UCSD-AML1 (cell line): ENCODE measurements around the gene XIRP1.

Experiments used
- DNase-seq: peaks from one replicate; lab custom pipeline; 2025; ENCODE audit not compliant: unreplicated experiment; lab: John Stamatoyannopoulos, UW

The XIRP1 gene

DNA sequence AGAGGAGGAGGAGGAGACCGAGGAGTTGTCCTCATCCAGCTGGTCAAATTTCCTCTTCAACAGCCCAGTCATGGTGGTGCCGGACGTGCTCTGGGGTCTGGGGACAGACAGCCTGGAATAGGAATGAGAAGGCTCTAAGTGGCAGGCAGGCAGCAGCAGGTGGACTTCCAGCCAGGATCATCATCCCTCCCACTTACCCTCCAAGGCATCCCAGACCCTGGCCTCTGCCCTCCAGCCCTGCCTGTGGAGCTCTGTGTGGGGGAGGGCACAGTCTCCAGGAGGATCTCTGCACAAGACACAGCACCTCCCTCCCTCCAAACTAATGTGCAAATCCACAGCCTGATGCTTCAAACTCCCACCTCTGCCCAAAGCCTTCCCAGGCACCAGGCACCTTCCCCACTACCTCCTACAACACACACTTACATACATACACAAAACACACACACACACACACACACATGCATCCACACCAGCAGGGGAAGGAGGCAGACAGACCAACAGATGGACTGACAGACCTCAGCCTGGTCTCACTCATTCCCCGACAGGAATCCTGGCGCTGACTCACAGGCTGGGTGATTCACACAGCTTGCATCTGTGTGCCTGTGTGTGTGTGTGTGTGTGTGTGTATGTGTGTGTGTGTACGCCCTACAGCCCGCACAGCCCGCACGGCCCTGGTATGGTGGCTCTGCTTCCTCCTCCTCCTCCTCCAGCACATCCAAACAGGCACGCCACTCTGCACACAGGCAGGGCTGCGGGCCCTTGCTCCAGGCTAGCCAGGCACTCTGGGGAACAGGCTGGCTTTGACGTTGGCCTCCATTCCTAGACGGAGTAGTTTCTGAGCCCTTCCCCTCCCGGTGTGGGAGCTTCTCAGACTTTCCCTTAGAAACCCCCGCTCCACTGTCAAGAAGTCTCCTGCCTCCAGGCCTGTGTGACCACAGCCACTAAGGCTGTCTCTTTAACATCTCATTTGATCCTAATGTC lies 45.5 kb downstream of the XIRP1 start:
- peak; percentile 83 for DNase-seq

- DNase-seq, result no peak
These were observed 46.3 kb downstream of the XIRP1 start for GRCh38 chr3:39146083-39146501.

DNA sequence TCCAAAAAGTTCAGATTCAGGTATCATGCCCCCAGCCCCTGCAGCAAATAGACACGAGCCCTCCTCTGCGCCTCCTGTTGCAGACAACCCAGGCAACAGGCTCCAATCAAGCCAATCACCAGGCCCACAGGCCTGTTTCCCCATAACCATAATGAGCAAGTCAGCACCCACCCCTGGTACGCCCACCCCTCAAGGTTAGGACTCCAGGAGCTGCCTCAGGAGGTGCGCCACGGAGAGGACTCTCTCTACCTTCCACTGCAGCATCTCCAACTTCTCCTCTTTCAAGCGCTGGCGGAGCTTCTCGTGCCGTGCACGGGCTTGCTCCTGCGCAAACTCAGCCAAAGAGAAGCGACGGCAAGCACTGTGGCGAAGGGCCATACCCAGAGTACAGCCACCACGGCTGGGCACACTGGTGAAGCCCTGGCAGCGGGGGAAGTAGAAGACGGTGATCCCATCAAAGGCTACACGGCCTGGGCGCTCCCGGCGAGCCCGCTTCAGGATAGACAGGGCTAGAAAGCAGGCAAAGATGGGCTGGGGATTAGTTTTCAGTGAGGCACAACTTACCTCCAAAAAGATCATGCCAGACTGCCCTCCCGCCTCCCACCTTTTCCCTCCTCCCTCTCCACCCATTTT lies 47.5 kb downstream of the XIRP1 start:
- no peak for DNase-seq

DNA sequence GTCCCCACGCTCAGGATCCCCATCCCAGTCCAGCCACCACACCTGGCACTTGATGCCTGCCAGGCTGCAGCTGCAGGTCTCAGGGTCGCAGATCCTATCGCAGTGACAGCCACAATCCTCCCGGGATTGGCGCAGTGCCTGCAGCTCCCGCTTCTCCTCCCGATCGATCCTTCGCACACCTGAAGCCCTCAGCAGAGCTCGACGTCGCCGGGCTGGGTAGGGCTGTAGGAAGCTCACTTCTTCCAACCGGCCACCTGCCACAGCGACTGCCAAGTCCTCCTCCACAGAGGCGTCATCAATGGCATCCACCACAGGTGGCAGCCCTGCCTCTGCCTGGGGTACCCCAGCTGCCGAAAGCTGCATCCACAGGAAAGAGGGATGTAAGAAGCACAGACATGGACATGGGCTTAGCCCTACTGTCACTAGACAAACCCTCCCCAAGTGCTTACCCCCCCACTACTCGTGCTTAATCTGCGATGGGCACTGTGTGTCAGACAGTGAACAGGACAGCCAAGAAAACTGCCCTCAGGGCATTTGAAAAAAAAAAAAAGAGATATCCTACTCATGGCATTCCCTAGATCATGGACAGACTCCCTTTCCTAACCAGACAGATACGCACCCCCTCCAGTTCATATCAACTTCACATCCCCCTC lies 48.2 kb downstream of the XIRP1 start:
- DNase-seq, result no peak

GRCh38 chr3:39143051-39143885 lies 49.1 kb downstream of the XIRP1 start:
- DNase-seq, result no peak

GRCh38 chr3:39142067-39142466 lies 50.3 kb downstream of the XIRP1 start:
- DNase-seq, result no peak

- DNase-seq, result no peak
These were observed 51.0 kb downstream of the XIRP1 start for GRCh38 chr3:39141171-39141995.

GRCh38 chr3:39140341-39140971 lies 51.9 kb downstream of the XIRP1 start:
- DNase-seq, result no peak

DNA sequence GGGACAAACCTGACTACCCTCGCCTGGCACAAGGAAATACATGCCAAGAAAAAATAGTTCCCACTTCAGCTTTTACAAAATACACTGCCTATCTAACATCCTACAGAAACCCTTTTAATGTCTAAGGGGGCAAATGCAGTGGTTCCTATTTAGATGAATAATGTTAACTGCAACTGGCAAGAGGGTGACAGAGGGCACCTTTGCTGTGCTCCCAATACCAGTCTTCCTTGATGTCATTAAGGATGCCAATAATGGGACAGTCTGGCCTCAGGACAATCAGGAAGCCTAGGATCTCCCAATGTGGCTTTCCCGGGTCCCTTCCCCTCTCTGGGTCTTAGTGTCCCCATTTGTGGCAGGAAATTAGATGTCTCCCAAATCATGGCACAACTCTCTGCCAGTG lies 53.0 kb downstream of the XIRP1 start:
- DNase-seq, result no peak

- no peak for DNase-seq
These were observed 53.5 kb downstream of the XIRP1 start for GRCh38 chr3:39138804-39139415.

DNA sequence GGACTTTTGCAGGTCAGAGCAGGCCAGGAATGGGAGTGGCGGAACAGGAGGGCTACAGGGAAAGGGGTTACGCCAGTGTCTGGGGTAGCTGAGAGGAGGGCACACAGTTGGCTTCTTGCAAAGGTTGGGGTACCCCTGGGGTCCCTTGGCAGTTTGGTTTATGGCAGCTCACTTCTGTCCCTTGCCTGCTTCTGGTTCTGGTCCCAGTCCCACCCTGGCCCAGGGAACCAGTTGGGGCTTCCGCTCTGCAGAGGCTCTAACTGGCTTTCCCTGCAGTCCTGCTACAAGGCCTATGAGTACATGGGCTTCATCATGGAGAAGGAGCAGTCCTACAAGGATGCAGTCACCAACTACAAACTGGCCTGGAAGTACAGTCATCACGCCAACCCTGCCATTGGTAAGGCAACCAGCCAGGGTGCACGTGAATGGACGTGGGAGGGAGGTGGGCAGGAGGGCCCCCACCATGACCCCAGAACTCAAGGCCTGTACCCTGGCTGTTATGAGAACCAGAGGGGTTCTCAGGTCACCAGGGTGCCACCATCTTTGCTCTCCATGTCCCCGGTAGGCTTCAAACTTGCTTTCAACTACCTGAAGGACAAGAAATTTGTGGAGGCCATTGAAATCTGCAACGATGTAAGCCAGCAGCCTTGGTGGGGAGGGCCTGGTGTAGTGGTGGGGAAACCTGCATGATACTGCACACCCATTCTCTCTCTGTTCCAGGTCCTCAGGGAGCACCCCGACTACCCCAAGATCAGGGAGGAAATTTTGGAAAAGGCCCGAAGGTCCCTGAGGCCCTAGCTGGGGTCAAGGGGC lies 54.2 kb downstream of the XIRP1 start:
- DNase-seq, result no peak

GRCh38 chr3:39137435-39137936 lies 54.9 kb downstream of the XIRP1 start:
- no peak for DNase-seq

DNA sequence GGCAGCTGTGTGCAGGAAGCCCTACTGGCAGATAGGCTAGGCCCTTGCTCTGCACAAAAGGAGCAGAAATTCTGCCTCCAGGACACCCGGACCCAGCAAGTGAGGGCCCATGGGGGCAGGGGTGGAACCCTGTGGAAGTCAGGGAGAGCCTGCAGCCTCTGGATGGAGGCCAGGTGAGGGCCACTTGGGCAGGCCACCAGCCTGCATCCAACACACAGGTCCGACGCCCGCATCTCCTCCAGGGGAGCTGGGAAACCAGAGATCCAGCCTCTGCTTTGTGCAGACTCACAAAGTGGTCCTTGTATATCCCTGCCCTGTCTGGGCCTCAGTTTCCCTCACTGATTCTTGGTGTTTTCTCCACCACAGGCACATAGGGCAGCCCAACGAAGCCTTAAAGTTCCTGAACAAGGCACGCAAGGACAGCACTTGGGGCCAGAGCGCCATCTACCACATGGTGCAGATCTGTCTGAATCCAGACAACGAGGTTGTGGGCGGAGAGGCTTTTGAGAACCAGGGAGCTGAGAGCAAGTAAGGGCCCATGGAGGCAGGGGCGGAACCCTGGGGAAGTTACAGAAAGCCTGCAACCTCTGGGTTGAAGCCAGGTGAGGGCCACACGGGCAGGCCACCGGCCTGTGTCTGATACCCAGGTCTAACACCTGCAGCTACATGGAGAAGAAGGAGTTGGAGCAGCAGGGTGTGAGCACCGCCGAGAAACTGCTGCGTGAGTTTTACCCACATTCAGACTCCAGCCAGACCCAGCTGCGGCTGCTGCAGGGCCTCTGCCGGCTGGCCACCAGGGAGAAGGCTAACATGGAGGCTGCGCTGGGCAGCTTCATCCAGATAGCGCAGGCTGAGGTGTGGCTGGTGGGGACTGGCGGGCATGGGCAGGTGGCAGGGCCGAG lies 55.6 kb downstream of the XIRP1 start:
- no peak for DNase-seq

DNA sequence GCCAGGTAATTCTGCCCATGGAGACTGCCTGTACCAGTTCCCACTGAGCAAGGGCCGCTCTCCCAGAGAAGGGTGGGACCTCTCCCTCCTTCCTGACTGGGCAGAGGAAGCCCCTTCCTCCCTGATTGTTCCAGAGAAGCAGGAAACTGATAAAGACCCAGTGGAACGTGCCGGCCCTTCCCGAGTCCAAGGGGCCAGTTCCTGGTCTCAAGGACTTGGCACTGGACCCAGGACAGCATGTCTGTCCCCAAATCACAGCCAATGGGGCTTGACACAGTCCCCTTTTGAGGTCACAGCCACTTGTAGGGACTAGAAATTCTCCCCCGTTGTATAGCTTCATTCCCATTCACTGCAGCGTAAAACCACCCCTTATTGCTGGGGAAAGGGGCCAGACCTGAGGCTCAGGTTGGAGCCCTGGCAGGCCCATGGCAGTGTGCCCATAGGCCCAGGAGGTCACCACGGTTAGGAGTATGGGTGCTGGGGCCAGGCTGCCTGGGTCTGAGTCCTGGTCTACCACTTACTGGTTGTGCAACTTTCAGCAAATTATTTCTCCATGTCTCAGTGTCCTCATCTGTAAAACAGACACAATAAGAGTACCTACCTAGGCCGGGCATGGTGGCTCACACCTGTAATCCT lies 57.1 kb downstream of the XIRP1 start:
- DNase-seq, result no peak

DNA sequence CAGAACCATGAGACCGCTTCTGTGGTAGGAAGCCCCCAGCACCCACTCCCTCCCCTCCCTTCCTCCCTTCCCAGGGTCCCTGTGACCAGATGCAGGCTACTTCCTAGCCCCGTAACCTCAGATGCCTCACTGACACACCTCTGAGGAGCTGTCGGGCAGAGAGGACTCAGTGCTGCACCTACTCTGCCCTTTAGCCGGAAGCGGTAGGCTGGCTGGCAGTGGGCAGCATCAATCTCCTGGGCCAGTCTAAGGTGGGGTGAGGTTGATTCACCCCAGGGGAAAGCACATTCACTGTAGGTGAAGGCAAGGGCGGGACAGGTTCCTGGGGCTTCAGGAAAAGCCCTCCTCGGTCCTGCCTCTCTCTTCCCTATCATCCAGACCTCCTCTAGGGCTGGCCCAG lies 58.1 kb downstream of the XIRP1 start:
- DNase-seq, result no peak

DNA sequence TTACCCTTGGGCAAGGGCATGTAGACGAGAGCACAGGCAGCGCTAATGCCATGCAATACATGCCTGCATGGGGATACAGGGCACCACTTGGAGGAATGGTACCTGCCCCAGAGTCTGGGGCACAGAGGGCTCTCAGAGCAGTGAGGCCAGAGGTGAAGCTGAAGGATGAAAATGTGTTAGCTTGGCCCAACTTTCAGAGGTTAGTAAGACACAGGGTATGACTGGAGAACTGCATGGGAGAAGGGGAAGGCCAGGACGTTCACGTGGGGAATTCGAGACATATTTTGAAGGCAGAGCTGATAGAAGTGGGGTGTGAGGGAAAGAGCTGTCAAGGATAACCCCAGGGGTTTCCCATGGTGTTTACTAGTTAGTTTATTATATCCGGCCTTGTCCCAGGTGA lies 58.6 kb downstream of the XIRP1 start:
- DNase-seq, result no peak
